Neural cell (in vitro differentiated cells): ENCODE results near the gene KAT8.

Source experiments
- EP300 ChIP-seq: fragments of 450-650 bp; conservative IDR thresholded peaks from 2 replicates; pipeline ENCODE4 v1.6.1; 2014; ENCODE audit warnings: antibody characterized with exemption, mild to moderate bottlenecking, moderate library complexity; ENCODE audit not compliant: poor library complexity, severe bottlenecking
- EZH2 ChIP-seq: fragments of 200-600, 300-800 bp; shearing (Covaris generic), sonication (generic); IDR thresholded peaks from 2 replicates; pipeline ENCODE4 v1.6.1; 2014; ENCODE audit warnings: antibody characterized with exemption, low read length, borderline replicate concordance, mild to moderate bottlenecking; ENCODE audit not compliant: insufficient read depth, poor library complexity, severe bottlenecking
- POLR2AphosphoS5 ChIP-seq: IDR thresholded peaks from 2 replicates; pipeline ENCODE4 v1.6.1; 2012
- RAD21 ChIP-seq: fragments of 450-650 bp; conservative IDR thresholded peaks from 2 replicates; pipeline ENCODE4 v1.6.1; 2014; ENCODE audit warnings: antibody characterized with exemption, mild to moderate bottlenecking, moderate library complexity
- REST ChIP-seq: IDR thresholded peaks from 2 replicates; pipeline ENCODE4 v1.6.1; 2012; ENCODE audit warnings: borderline replicate concordance
- TF ChIP-seq, protein P1 (sequence below): fragments of 450-650 bp; IDR thresholded peaks from 2 replicates; pipeline ENCODE4 v1.5.1; 2014; ENCODE audit warnings: antibody characterized with exemption, mild to moderate bottlenecking, moderate library complexity; ENCODE audit not compliant: poor library complexity, severe bottlenecking

- TF ChIP-seq, protein P1, sequence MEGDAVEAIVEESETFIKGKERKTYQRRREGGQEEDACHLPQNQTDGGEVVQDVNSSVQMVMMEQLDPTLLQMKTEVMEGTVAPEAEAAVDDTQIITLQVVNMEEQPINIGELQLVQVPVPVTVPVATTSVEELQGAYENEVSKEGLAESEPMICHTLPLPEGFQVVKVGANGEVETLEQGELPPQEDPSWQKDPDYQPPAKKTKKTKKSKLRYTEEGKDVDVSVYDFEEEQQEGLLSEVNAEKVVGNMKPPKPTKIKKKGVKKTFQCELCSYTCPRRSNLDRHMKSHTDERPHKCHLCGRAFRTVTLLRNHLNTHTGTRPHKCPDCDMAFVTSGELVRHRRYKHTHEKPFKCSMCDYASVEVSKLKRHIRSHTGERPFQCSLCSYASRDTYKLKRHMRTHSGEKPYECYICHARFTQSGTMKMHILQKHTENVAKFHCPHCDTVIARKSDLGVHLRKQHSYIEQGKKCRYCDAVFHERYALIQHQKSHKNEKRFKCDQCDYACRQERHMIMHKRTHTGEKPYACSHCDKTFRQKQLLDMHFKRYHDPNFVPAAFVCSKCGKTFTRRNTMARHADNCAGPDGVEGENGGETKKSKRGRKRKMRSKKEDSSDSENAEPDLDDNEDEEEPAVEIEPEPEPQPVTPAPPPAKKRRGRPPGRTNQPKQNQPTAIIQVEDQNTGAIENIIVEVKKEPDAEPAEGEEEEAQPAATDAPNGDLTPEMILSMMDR = no peak
- TF ChIP-seq POLR2AphosphoS5 (no peak), EP300 (no peak), RAD21 (no peak), EZH2 (no peak), REST (no peak)
Observed at GRCh38 chr16:31080035-31080629, 37.3 kb upstream of the KAT8 start.
